GM21723 (cell line): Measurements from ENCODE around the gene ANXA8L1.
A peak's percentile ranks its signal among the peaks of the same experiment; 100 is the strongest.
"Not testable (repeated sequence)": the region's sequence is repeated elsewhere in the genome, so short reads cannot be mapped to it uniquely, and the experiment has no call there.

ENCODE experiments used
- ATAC-seq: cut with Tn5 transposase; IDR thresholded peaks from one replicate; pipeline ENCODE4 v1.9.1; 2021; ENCODE audit warnings: mild to moderate bottlenecking, moderate library complexity; ENCODE audit not compliant: unreplicated experiment

Gene ANXA8L1, protein sequence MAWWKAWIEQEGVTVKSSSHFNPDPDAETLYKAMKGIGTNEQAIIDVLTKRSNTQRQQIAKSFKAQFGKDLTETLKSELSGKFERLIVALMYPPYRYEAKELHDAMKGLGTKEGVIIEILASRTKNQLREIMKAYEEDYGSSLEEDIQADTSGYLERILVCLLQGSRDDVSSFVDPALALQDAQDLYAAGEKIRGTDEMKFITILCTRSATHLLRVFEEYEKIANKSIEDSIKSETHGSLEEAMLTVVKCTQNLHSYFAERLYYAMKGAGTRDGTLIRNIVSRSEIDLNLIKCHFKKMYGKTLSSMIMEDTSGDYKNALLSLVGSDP

DNA sequence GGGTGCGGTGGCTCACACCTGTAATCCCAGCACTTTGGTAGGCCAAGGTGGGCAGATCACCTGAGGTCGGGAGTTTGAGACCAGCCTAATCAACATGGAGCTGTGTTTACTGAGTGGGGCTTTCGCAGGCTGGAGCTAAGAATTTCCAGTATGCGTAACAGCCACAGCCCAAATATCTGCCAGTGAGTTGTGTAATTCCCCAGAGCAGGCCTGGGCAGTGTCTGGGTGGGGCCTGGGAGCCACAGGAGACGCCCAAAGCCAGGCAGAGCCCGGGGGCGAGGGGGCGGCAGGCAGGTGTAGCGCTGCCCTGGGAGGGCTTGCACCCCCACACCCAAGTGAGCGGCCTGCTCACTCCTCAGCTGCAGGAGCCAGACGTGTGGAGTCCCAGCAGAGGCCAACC, at the start of gene ANXA8L1:
TSS of gene ANXA8L1 (plus strand) at position 371 of the 400 bp plus-strand sequence. CDS start 76 bp downstream, outside the sequence.
- not testable (repeated sequence) for ATAC-seq

DNA sequence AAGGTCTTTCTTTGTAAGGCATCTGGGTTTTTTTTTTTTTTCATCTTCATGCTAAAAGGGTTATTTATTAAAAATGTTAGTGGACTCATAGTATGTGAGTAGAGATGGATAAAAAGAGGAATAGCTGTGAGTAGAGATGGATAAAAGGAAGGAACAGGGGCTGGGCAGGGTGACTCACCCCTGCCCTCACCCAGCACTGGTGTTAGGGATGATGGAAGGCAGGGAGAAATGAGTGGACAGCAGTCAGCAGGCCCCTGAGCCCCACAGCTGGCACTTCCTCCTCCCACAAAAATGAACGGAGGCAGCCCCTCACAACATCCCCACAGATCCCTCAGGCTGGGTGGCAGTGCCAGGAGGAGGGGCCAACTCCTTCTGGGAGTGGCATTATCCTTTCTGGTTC, 49.5 kb upstream of the ANXA8L1 start:
- ATAC-seq, result no peak

DNA sequence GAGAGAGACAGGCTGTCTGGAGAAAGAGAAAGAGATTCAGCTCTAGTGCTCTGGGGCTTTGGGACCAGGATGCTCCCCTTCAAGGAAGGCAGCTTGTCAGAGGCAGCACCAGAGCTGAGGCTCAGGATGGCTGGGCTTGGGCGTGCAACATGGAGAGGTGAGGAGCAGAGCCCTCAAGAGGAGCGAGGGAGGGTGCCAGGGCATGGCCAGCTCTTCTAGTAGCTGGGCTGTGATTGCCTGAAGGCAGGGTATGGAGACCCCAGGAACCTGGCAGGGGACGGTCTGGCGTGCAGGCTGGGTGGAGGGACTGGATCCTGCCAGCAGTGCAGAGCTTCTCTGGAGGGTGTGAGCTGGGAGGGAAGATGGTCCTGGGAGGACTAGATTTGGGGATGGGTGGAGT, 48.6 kb upstream of the ANXA8L1 start:
- ATAC-seq, result no peak

DNA sequence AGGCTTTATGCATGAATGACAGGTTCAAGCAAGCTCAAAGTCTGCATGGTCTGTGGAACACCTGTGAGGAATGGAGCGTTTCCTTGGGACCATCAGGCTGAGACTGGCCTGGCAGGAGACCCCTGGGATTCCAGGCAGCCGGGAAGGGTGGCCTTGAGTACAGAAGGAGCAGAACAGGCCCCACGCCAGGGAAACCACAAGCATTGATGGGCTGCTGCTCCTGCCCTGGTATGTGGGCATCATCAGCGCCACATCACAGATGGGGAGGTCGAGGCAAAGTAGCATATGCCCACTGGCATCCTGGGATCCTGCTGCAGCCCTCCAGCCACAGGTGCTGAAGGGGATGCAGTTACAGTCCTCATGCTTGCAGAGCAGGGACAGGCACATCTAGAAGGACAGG, 47.9 kb upstream of the ANXA8L1 start:
- ATAC-seq, result no peak

DNA sequence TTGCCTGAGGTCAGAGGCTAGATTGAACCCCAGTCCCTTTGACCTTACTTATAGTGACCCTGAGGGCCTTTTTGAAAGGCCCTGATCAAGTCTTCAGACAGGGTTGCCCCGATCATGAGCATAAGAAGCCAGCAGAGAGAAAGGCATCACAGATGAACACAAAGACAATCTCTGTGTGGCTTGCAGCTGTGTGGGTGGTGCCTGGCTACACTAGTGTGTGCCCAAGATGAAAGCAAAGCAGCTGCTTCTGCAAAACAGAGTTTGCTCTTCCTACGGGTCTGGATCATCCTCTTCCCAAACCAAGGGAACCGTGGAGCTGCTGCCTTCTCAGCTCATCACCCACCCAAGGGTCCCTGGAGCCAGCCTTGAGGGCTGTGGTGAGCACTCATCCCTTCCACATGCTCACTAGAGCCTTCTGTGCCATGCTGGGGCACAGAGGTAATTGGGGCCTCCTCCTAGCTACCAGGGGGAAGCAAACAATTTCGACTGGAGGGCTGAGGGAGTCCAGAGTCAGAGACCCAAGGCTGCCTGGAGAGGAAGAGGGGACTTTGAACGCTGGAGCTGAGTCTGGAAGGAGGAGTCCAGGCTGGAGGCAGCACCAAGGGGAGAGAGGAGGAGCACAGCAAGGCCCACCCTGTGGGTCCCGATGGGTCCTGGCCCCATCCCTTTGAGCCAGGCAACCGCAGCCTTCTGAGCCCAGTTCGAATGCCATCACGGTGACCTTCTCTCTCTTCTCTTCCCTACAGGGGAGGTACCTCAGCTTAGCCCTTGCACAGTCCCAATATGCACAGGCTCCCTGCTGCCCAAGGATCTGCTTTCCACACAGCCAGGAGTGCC, 46.5 kb upstream of the ANXA8L1 start:
- ATAC-seq, result no peak

DNA sequence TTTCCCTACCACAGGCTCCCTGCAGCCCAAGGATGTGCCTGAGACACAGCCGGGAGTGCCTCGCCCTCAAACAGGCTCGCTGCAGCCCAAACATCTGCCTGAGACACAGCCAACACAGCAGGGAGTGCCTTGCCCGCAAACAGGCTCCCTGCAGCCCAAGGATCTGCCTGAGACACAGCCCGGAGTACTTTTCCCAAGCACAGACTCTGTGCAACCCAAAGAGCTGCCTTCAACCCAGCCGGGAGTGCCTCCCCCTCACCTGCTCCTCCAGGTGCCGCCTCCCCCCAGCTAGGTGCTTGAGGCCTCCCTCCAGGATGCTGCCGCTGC, 45.9 kb upstream of the ANXA8L1 start:
- ATAC-seq, result no peak

DNA sequence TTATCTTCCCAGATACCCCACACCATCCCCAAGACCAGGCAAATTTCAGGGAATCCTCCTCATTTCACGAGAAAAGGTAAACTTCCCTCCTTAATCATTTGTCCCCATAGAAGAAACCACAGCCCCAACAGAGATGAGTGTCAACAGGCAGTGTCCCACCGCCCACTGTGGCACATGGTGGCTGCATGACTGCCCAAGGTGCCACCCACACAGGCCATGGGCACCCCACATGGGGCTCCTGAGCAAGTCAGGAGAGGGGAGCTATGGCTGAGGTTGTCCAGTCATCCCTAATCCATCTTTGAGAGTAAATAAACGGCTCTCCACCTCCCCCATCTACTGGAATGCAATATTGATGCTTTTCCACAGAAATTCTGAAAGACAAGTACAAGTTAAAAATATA, 44.7 kb upstream of the ANXA8L1 start:
- ATAC-seq, result no peak

DNA sequence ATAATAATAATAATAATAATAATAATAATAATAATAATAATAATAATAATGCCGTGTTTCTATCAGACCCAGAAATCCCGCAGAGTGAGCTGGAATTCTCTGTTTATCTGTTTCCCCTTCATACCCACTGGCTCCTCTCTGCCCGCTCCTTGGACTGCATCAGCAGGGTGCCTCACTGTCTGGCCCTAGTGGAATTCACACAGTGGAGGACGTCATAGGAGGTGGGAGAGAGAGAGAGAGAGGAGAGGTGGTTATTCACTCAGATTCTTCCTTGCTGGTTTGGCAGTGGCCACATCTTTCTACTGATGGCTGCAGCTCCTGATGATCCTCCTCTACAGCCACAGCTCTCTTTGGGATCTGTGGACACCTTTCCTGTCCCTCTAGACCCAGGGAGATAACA, 10.1 kb upstream of the ANXA8L1 start:
- ATAC-seq, result not testable (repeated sequence)

DNA sequence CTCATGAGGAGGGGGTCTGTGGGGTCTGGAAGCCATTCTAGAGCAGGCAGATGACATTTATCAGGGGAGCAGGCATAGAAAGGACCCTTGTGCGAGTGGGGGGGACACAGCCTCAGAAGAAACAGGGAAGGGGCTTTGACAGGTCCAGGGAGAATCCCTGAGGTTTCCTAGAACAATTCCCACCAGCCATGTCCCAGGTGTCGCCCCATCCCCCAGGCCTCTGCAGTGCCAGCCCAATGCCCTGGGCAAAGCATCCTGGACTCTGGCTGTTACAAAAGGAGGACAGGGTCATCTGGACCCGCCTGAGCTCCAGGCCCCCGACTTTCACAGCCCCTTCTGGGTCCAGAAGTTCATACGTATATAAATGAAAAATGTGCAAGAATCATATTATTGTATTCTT, 8.4 kb upstream of the ANXA8L1 start:
- not testable (repeated sequence) for ATAC-seq

DNA sequence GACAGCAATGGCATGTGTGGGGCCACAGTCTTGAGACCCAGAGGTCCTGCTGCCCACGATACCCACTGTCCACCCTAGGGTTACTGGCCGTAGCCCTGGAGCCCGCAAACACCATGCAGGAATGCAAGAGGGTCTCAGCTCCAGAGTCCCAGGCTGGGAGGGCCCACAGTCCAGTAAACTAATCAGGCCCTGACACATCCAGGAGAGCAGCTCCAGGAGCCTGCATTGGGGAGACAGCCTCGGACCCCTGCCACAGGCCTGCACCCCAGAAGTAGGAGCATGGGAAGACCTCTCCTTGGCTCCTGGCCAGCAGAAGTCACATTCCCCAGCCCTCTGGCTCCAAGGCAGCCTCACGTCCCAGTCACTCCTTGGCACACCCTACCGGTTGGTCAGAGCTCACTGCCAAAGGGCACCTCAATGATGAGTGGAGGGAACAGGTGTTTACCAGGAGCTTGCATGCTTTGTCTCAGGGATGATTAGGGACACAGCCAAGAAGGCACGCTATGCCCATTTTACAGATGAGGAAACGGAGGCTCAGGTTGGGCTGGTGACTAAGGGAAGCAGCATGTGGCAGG, 7.8 kb upstream of the ANXA8L1 start:
- not testable (repeated sequence) for ATAC-seq

DNA sequence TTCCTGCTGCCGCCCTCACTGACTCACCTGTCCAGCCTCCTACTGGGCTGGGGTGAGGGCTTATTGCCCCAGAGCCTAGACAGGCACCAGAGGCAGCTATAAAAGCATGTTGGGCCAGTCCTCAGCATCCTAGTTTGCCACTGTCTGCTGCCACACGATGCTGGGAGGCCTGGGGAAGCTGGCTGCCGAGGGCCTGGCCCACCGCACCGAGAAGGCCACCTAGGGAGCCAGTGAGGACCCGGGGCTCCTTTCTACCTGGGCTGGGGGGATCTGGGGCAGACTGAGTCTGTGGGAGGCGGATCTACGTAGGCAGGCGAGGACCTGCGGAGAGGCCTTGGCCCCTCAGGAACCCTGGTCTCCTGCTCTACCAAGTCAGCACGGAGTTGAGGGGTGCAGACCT, 6.6 kb upstream of the ANXA8L1 start:
- ATAC-seq, result not testable (repeated sequence)

DNA sequence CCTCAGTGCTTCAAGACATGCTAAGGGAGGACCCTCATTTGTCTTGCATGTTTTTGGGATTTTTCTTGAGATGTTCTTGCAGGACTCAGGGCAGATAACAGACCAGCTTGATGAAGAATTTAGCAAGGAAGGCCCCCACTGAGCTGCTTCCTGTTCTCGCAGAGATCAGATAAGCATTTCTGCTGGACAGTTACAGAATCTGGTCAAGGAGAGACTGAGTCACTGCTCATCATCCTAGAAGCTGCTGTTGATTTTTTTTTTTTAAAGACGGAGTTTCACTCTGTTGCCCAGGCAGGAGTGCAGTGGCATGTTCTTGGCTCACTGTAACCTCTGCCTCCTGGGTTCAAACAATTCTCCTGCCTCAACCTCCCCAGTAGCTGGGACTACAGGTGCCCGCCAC, 1.2 kb upstream of the ANXA8L1 start:
- not testable (repeated sequence) for ATAC-seq

DNA sequence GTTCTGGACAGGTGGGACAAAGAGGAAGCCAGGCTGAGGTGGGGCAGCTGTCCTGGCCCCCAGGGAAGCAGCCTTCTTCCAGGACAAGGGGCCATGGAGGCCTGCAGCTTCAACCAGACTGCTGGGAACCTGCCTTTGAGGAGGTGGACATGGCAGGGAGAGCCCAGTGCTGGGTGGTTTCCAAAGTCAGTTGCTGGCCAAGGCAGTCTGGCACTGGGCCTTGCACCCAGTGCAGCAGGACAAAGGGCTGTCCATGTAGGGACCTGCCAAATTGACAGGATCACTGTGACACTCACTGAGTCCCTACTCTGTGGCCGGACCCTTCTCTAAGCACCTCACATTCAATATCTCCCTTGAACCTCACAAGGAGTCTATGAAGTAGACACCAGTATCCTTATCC, 1.4 kb downstream of the ANXA8L1 start:
- ATAC-seq, result not testable (repeated sequence)

DNA sequence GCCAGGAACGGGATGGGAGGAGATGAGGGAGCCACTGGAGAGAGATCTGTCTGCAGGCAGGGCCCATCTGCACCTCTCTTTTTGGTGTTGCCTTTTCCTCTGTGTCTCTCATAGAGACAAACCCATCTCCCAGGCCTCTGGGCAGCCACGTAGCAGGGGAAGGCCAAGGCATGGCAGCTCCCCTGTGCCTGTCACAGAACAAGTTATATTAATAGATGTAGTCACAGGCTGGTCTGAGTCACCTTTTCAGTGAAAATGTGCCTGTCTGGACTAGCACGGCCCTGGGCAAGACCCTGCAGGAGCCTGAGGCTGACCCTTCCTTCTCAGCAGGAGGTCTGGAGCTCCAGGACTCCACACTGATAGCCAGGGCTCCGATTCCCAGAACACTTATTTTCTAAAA, 2.1 kb downstream of the ANXA8L1 start:
- ATAC-seq, result not testable (repeated sequence)

DNA sequence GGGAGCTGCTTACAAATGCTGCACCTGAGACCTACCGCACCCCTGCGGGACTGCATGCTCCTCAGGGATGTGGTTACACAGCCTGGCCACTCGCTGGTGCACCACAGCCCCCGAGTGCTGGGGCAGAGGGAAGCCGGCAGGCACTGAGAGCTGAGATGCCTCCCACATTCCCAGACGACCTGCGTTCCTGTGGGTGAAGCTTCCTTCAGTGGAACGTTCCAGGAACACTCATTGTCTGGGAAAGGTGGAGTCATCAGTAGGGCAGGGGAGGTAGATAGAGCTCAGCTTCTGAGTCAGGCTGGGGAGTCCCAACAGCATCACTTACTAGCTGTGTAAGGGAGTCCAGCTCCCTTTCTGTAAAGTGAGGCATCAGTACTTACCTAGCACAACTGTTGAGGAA, 2.5 kb downstream of the ANXA8L1 start:
- not testable (repeated sequence) for ATAC-seq

DNA sequence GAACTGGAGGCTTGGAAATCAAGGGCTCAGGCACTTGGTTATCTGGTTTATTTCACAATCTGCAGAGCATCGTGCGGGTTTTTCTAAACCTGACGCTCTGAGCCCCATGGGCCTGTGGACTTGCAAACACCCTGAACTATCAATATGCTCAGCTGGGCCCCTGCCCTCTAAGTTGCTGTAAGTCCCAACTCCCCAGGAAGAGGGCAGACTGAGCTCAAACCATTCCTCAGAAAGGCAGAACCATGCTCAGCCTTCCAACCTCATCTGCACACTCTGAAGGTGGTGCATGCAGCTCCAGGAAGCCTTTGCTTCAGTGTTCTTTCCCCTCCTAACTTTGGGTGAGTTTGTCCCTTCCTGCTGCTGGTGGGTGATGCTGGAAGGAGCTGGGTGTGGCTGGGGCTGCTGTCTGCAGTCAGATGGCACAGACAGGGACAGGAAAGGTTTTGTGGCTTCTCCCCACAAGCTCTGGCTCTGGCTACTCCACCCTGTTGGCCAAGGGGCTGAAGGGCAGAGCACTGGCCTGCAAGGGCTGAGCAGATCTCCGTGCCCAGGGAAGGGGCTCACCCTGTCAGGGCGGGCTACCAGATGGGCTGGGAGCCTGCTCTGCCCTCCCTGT, 3.8 kb downstream of the ANXA8L1 start:
- not testable (repeated sequence) for ATAC-seq

DNA sequence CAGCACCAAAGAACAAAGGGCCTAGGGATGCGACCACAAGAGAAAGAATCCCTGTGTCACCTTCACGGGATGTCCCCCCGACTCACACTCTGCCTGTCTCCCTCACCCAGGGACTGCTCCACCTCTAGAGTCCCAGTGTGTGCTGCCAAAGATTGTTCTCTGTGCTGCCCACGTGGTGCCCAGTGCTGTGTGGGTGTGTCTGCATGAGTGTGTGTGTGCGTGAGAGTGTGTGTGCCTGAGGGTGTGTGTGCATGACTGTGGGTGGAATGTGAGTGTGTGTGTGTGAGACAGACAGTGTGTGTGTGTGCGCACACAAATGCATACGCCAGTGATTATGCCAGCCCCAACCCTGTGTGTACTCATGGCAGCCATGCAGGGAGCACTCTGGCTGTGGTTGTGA, 10.3 kb downstream of the ANXA8L1 start:
- not testable (repeated sequence) for ATAC-seq

DNA sequence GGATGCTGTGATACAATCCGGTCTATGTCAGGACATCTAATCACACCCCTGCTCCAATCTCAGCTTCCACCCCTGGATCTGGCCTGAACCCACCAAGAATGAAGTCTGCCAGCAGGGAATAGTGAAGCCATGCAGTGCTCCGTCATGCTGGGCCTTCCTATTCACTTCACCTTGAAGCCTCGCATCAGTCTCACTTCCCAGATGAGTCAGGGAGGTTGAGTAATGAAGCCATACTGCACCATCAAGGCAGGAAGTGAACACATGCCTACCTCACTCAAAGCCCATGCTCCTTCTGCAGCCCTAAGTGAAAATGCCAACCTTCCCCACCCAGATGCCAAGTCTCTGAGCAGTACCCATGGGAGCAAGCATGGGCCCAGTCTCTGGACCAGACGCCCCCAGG, 11.1 kb downstream of the ANXA8L1 start:
- ATAC-seq, result peak; percentile 72

DNA sequence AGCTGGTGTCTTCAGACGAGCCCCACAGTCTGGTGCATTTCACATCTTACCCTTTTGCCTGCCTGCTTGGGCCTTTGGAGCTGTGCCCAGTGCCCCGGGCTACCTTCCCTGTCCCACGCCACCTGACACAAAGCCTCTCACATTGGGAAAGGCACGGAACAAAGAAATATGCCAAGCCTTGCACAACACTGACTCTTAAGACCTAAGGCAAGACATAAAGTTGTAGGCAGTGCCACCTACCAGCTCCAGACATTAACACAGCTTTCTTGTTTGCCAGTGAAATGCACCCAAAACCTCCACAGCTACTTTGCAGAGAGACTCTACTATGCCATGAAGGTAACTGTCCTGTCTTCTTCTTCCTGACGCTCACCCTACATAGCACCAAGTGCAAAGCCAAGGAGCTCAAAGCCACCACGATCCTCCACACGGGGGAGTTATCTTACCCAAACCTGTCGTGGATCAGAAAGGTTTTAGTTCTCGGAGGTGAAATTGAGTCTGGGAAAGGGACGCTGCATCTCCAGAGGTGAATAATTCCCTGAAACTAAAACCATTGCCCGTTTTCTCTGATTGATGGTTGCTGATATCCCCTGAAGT, 11.8 kb downstream of the ANXA8L1 start:
- not testable (repeated sequence) for ATAC-seq

DNA sequence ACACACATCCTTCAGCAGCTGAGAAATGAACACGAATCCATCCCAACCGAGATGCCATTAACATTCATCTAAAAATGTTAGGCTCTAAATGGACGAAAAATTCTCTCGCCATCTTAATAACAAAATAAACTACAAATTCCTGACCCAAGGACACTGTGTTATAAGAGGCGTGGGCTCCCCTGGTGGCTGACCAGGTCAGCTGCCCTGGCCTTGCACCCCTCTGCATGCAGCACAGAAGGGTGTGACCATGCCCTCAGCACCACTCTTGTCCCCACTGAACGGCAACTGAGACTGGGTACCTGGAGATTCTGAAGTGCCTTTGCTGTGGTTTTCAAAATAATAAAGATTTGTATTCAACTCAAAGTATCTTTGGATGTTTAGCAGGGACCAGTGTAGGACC, 15.8 kb downstream of the ANXA8L1 start:
- not testable (repeated sequence) for ATAC-seq
